Measurements from ENCODE around the gene SLC25A23.
A peak's percentile ranks its signal among the peaks of the same experiment; 100 is the strongest.

Gene SLC25A23

GRCh38 chr19:6413291-6413690 is 46.3 kb downstream of the SLC25A23 start:
- Mint-ChIP-seq H3K27ac (peak overlapping the region; percentile 66 to 94 (median 89)), H3K27me3 (ENCODE audit: low read depth) (no peaks in the 10 kb centered on the region), H3K4me1 (peaks cover 13% of the 10 kb centered on the region), H3K36me3 (ENCODE audit: low read depth) (peaks cover 24% of the 10 kb centered on the region), H3K4me3 (no peak overlapping the region), H3K9me3 (no peaks in the 10 kb centered on the region)
- no peak for TF ChIP-seq CTCF (IDR thresholded peaks at IDR 0.05; ENCODE audit: unreplicated experiment in 3 of 3)

GRCh38 chr19:6412447-6413091 is 47.0 kb downstream of the SLC25A23 start:
- peak; percentile 54 to 62 (median 54) for TF ChIP-seq CTCF (IDR thresholded peaks at IDR 0.05; ENCODE audit: unreplicated experiment in 3 of 3)
- Mint-ChIP-seq H3K36me3 (ENCODE audit: low read depth) (peaks cover 22% of the 10 kb centered on the region), H3K9me3 (no peaks in the 10 kb centered on the region), H3K27ac (peak overlapping the region in 2 of 3 experiments; percentile 35 to 94), H3K27me3 (ENCODE audit: low read depth) (no peaks in the 10 kb centered on the region), H3K4me3 (no peak overlapping the region), H3K4me1 (peaks cover 13% of the 10 kb centered on the region)

- no peak for TF ChIP-seq CTCF (IDR thresholded peaks at IDR 0.05; ENCODE audit: unreplicated experiment in 3 of 3)
- Mint-ChIP-seq H3K9me3 (no peaks in the 10 kb centered on the region), H3K36me3 (ENCODE audit: low read depth) (peaks cover 22% of the 10 kb centered on the region), H3K4me3 (no peak overlapping the region), H3K27me3 (ENCODE audit: low read depth) (no peaks in the 10 kb centered on the region), H3K27ac (peak overlapping the region in 1 of 3 experiments; percentile 94), H3K4me1 (peaks cover 13% of the 10 kb centered on the region)
These were observed 47.5 kb downstream of the SLC25A23 start for GRCh38 chr19:6412061-6412446.

GRCh38 chr19:6409346-6409745 is 50.2 kb downstream of the SLC25A23 start:
- no peak for TF ChIP-seq CTCF (IDR thresholded peaks at IDR 0.05; ENCODE audit: unreplicated experiment in 3 of 3)
- Mint-ChIP-seq H3K4me3 (no peak overlapping the region), H3K27ac (no peak overlapping the region), H3K27me3 (ENCODE audit: low read depth) (no peaks in the 10 kb centered on the region), H3K36me3 (ENCODE audit: low read depth) (peaks cover 13% of the 10 kb centered on the region), H3K4me1 (peaks cover 12% of the 10 kb centered on the region), H3K9me3 (no peaks in the 10 kb centered on the region)

- no peak overlapping the region for H3K4me3 Mint-ChIP-seq
- H3K27ac Mint-ChIP-seq = no peak overlapping the region
- no peaks in the 10 kb centered on the region for H3K9me3 Mint-ChIP-seq
- no peak for TF ChIP-seq CTCF (IDR thresholded peaks at IDR 0.05; ENCODE audit: unreplicated experiment in 3 of 3)
- no peaks in the 10 kb centered on the region for H3K36me3 Mint-ChIP-seq (ENCODE audit: low read depth)
- no peaks in the 10 kb centered on the region for H3K27me3 Mint-ChIP-seq (ENCODE audit: low read depth)
- peaks cover 13% of the 10 kb centered on the region for H3K4me1 Mint-ChIP-seq
These were observed 53.2 kb downstream of the SLC25A23 start for GRCh38 chr19:6406401-6406800.
